ENCODE results near the gene RPS6KB2. TPM values are rescaled to one million over a fixed set of nuclear protein-coding genes. Genes with fewer than 3 reads are reported as not detected.
A peak's percentile ranks its signal among the peaks of the same experiment; 100 is the strongest.
"Not testable (repeated sequence)": the region's sequence is repeated elsewhere in the genome, so short reads cannot be mapped to it uniquely, and the experiment has no call there.

Gene RPS6KB2
- total RNA-seq, 2 experiments from 2014 or later: 53.4 to 57.2 TPM

DNA sequence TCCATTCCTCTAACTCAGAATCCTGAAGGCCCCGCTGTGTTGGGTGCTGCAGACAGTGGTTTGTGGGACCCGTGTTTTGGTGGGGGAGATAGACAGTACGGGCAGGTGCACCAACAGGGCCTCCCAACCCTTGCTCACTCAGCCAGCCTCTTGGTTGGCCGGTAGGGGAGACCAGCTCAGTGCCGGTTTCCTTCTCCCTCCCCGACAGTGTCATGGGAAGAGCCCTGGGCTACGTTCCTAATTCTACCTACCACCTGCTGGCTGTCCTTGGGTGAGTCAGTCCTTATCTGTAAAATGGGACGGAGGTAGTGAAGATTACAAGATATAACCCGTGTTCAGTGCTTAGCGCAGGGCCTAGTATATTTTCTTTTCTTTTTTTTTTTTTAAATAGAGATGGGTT, 34.9 kb downstream of the RPS6KB2 start:
- no peaks in the 10 kb centered on the region for H3K27me3 Mint-ChIP-seq
- H3K36me3 Mint-ChIP-seq (ENCODE audit: low read depth): peaks cover 9% of the 10 kb centered on the region
- POLR2A ChIA-PET: no interaction called here
- H3K9me3 Mint-ChIP-seq (ENCODE audit: low read depth): no peaks in the 10 kb centered on the region
- ATAC-seq (no peak), DNase-seq (no peak)
- peaks cover 26% of the 10 kb centered on the region for H3K4me1 Mint-ChIP-seq
- intact Hi-C loops (cut with DNase I, micrococcal nuclease): no loop called here
- H3K27ac Mint-ChIP-seq: no peak overlapping the region
- CTCF ChIA-PET: no interaction called here
- no peak overlapping the region for H3K4me3 Mint-ChIP-seq

GRCh38 chr11:67463680-67464410, 35.6 kb downstream of the RPS6KB2 start:
- ChIA-PET POLR2A (no interaction called here), CTCF (interaction anchor here (0.6 kb wide), 1 partner anchor 68 kb away, joined by 3 read pairs; no protein-coding TSS in a partner anchor)
- intact Hi-C loops (cut with DNase I, micrococcal nuclease): loop anchor here (1.0 to 2.0 kb wide), 9 partner anchors 18 to 111 kb away; partner anchors contain the start of genes AIP (in 1 of the 2), CDK2AP2 (in 1 of the 2), POLD4 (in 1 of the 2) and PPP1CA (in 1 of the 2)
- peaks cover 9% of the 10 kb centered on the region for H3K36me3 Mint-ChIP-seq (ENCODE audit: low read depth)
- peak overlapping the region; percentile 94 for H3K27ac Mint-ChIP-seq
- no peaks in the 10 kb centered on the region for H3K9me3 Mint-ChIP-seq (ENCODE audit: low read depth)
- peak overlapping the region; percentile 84 for H3K4me3 Mint-ChIP-seq
- H3K4me1 Mint-ChIP-seq: peaks cover 29% of the 10 kb centered on the region
- no peaks in the 10 kb centered on the region for H3K27me3 Mint-ChIP-seq
- DNase-seq (peak; percentile 37), ATAC-seq (no peak)

DNA sequence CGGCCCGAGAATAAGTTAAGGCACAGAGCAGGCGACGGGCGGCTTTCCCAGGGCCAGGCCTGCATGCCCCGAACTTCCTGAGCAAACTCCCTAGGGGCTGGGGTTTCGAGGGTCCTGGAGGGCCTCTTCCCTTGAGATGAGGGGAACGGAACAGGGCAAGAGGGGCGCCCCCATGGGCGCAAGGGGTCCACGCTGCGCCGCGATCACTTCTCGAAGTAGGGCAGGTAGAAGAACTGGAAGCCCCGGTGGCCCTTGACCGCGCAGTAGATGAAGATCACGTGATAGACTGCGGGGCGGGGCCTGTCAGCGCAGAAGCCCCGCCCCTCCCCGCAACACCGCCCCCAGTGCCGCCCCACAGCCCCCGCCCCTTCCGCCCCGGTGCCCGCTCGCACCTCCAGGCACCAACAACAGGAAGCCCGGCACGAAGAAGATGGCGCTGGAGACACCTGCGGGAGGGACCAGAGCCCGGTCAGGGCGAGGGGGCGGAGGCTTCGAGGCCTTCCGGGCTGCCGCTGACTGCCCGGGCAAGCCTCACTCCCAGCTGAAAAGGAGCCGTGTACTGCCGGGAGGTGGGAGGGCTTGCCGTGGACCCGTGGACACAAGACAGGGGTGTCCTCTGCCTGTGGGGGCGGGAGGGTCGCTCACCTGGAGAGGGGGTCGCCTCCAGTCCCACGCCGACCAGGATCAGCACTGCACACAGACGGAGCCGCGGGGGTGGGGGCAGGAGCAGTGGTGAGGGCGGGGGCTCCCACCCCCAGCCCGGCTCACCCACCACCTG, 36.3 kb downstream of the RPS6KB2 start:
- ATAC-seq (peak; percentile 84), DNase-seq (peak; percentile 97)
- intact Hi-C loops (cut with DNase I, micrococcal nuclease): loop anchor here (1.0 to 5.0 kb wide), 10 partner anchors 18 to 111 kb away; partner anchors contain the start of genes RPS6KB2 (in 2 of the 2), AIP (in 1 of the 2), CDK2AP2 (in 1 of the 2) and POLD4 (in 1 of the 2)
- peaks cover 9% of the 10 kb centered on the region for H3K36me3 Mint-ChIP-seq (ENCODE audit: low read depth)
- no peaks in the 10 kb centered on the region for H3K9me3 Mint-ChIP-seq (ENCODE audit: low read depth)
- ChIA-PET CTCF (interaction anchor here (0.6 to 1.2 kb wide), 5 partner anchors 9 to 43 kb away, joined by 3 to 5 read pairs (median 4); partner anchors contain the start of gene CDK2AP2), POLR2A (interaction anchor here (0.5 to 1.2 kb wide), 2 partner anchors 63 to 843 kb away, joined by 4 read pairs; partner anchors contain the start of gene PPP1CA)
- H3K4me1 Mint-ChIP-seq: peaks cover 29% of the 10 kb centered on the region
- H3K27me3 Mint-ChIP-seq: no peaks in the 10 kb centered on the region
- peak overlapping the region; percentile 94 for H3K27ac Mint-ChIP-seq
- H3K4me3 Mint-ChIP-seq: peak overlapping the region; percentile 84

DNA sequence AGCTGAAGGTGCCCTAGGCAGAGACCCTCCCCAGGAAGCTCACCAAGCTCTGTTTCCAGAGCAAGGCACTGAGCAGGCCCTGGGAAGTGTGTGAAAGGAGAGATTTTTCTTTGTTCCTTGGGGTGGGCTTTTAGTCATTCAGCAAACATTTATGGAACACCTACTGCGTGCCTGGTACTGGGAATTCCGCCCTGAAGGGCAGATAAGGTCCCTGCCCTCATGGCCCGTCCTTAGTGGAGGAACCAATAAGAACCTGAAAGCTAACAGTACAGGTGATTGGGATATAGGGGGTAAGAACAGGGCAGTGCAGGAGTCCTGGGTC, 36.9 kb downstream of the RPS6KB2 start:
- Mint-ChIP-seq H3K27ac (peak overlapping the region; percentile 94), H3K4me3 (peak overlapping the region; percentile 84), H3K27me3 (no peaks in the 10 kb centered on the region), H3K9me3 (ENCODE audit: low read depth) (no peaks in the 10 kb centered on the region), H3K36me3 (ENCODE audit: low read depth) (peaks cover 9% of the 10 kb centered on the region), H3K4me1 (peaks cover 26% of the 10 kb centered on the region)
- intact Hi-C loops (cut with DNase I, micrococcal nuclease): loop anchor here in 1 of 2 experiments (2.0 to 5.0 kb wide), 2 partner anchors 26 to 38 kb away; partner anchors contain the start of gene RPS6KB2
- DNase-seq (no peak), ATAC-seq (no peak)
- CTCF ChIA-PET: interaction anchor here (0.6 to 1.2 kb wide), 5 partner anchors 8 to 42 kb away, joined by 3 to 5 read pairs (median 4); partner anchors contain the start of gene CDK2AP2
- POLR2A ChIA-PET: interaction anchor here (0.5 to 1.2 kb wide), 2 partner anchors 63 to 843 kb away, joined by 4 read pairs; partner anchors contain the start of gene PPP1CA

DNA sequence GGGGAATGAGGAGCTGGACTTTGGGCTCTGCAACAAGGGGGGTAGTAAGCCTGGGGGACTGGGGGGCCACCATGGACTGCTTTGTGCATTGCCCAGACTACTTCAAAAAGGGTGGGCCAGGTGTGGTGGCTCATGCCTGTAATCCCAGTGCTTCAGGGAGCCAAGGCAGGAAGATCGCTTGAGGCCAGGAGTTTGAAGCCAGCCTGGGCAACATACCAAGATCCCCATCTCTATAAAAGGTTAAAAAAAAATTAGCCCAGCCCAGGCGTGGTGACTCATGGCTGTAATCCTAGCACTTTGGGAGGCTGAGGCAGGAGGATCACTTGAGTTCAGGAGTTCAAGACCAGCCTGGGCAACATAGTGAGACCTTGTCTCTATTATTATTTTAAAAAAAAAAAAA, 37.2 kb downstream of the RPS6KB2 start:
- POLR2A ChIA-PET: interaction anchor here (1.2 kb wide), 1 partner anchor 64 kb away, joined by 4 read pairs; the partner anchor contains the start of gene PPP1CA
- not testable (repeated sequence) for H3K36me3 Mint-ChIP-seq (ENCODE audit: low read depth)

DNA sequence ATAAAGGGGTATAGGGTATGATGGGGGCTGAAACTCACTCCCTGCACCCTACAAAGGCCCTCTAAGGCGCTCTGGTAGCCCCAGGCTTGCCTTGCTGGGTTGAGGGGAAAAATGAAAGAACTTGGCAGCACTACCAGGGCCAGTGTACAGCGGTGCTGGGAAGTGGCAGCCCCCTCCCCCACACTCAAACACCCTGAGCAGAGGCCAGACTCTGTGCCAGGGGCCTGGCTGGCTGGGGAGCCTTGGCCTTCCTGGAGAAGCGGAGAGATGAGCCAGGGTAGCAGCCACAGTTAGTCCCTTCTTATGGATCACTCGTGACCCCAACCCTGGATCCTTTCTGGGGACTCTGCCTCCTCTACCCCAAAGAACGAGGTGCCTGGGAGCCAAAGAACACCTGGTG, 38.1 kb downstream of the RPS6KB2 start:
- intact Hi-C loops (cut with DNase I, micrococcal nuclease): loop anchor here in 1 of 2 experiments (5.0 kb wide), 1 partner anchor 39 kb away; the partner anchor contains the start of gene RPS6KB2
- no peak for ATAC-seq

More for the DNA sequence above, 37.2 kb downstream of the RPS6KB2 start:
- H3K4me3 Mint-ChIP-seq: peak overlapping the region; percentile 84
- peak overlapping the region; percentile 94 for H3K27ac Mint-ChIP-seq
- not testable (repeated sequence) for ATAC-seq; H3K27me3 Mint-ChIP-seq; H3K9me3 Mint-ChIP-seq (ENCODE audit: low read depth)
- H3K4me1 Mint-ChIP-seq: peaks cover 24% of the 10 kb centered on the region
- CTCF ChIA-PET: interaction anchor here (0.6 to 1.2 kb wide), 4 partner anchors 8 to 42 kb away, joined by 3 to 5 read pairs (median 4); partner anchors contain the start of gene CDK2AP2
- intact Hi-C loops (cut with DNase I, micrococcal nuclease): loop anchor here in 1 of 2 experiments (2.0 to 5.0 kb wide), 2 partner anchors 27 to 38 kb away; partner anchors contain the start of gene RPS6KB2
- peak; percentile 24 for DNase-seq

GRCh38 chr11:67466962-67467771, 38.9 kb downstream of the RPS6KB2 start:
- Mint-ChIP-seq H3K4me1 (peaks cover 24% of the 10 kb centered on the region), H3K4me3 (peak overlapping the region; percentile 82), H3K27me3 (no peaks in the 10 kb centered on the region), H3K36me3 (ENCODE audit: low read depth) (peaks cover 9% of the 10 kb centered on the region), H3K9me3 (ENCODE audit: low read depth) (no peaks in the 10 kb centered on the region), H3K27ac (peak overlapping the region; percentile 78)
- ChIA-PET POLR2A (interaction anchor here (0.7 to 0.8 kb wide), 2 partner anchors 63 to 149 kb away, joined by 3 to 4 read pairs; partner anchors contain the start of gene TBC1D10C), CTCF (interaction anchor here (0.6 to 1.3 kb wide), 4 partner anchors 20 to 122 kb away, joined by 3 to 6 read pairs (median 3); no protein-coding TSS in a partner anchor)
- no peak for ATAC-seq
- intact Hi-C loops (cut with DNase I, micrococcal nuclease): loop anchor here in 1 of 2 experiments (5.0 kb wide), 1 partner anchor 40 kb away; the partner anchor contains the start of gene RPS6KB2
- no peak for DNase-seq

More for the DNA sequence above, 38.1 kb downstream of the RPS6KB2 start:
- DNase-seq: no peak
- H3K27ac Mint-ChIP-seq: peak overlapping the region; percentile 51
- ChIA-PET POLR2A (no interaction called here), CTCF (no interaction called here)
- no peak overlapping the region for H3K4me3 Mint-ChIP-seq
- peaks cover 24% of the 10 kb centered on the region for H3K4me1 Mint-ChIP-seq
- H3K9me3 Mint-ChIP-seq (ENCODE audit: low read depth): no peaks in the 10 kb centered on the region
- no peaks in the 10 kb centered on the region for H3K27me3 Mint-ChIP-seq
- peaks cover 9% of the 10 kb centered on the region for H3K36me3 Mint-ChIP-seq (ENCODE audit: low read depth)

- H3K4me1 Mint-ChIP-seq: peaks cover 24% of the 10 kb centered on the region
- H3K4me3 Mint-ChIP-seq: peak overlapping the region; percentile 82
- no peak for ATAC-seq
- peak overlapping the region; percentile 78 for H3K27ac Mint-ChIP-seq
- no peaks in the 10 kb centered on the region for H3K27me3 Mint-ChIP-seq
- intact Hi-C loops (cut with DNase I, micrococcal nuclease): loop anchor here in 1 of 2 experiments (2.0 to 5.0 kb wide), 2 partner anchors 21 to 41 kb away; partner anchors contain the start of gene RPS6KB2
- CTCF ChIA-PET: interaction anchor here (0.6 to 2.0 kb wide), 10 partner anchors 15 to 228 kb away, joined by 3 to 9 read pairs (median 4); partner anchors contain the start of gene AIP
- POLR2A ChIA-PET: interaction anchor here (0.7 to 1.0 kb wide), 3 partner anchors 17 to 150 kb away, joined by 3 to 4 read pairs (median 3); partner anchors contain the start of gene TBC1D10C
- peak; percentile 72 for DNase-seq
- H3K36me3 Mint-ChIP-seq (ENCODE audit: low read depth): peaks cover 9% of the 10 kb centered on the region
- H3K9me3 Mint-ChIP-seq (ENCODE audit: low read depth): no peaks in the 10 kb centered on the region
Observed at GRCh38 chr11:67468056-67468455, 39.8 kb downstream of the RPS6KB2 start.

DNA sequence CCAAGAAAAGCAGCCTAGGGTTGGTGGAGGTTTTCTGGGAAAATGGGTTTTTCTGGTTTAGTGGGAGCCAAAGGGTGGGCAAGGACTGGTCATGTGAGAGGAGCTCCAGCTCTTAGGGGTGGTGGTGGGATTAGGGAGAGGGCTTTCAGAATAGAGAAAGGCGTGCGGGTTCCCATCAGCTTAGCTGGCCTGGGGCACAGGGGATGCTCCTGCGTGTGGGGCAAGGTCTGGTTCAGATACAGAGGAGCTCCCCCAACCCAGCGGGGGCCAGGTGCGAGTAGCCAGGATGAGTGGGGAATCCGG, 40.1 kb downstream of the RPS6KB2 start:
- DNase-seq (peak; percentile 62), ATAC-seq (peak; percentile 4)
- Mint-ChIP-seq H3K4me1 (peaks cover 24% of the 10 kb centered on the region), H3K27ac (peak overlapping the region; percentile 78), H3K36me3 (ENCODE audit: low read depth) (peaks cover 9% of the 10 kb centered on the region), H3K4me3 (peak overlapping the region; percentile 82), H3K27me3 (no peaks in the 10 kb centered on the region), H3K9me3 (ENCODE audit: low read depth) (no peaks in the 10 kb centered on the region)
- POLR2A ChIA-PET: interaction anchor here (0.8 to 1.0 kb wide), 2 partner anchors 16 to 151 kb away, joined by 3 to 4 read pairs; no protein-coding TSS in a partner anchor
- intact Hi-C loops (cut with DNase I, micrococcal nuclease): loop anchor here in 1 of 2 experiments (2.0 to 5.0 kb wide), 2 partner anchors 22 to 41 kb away; partner anchors contain the start of gene RPS6KB2
- CTCF ChIA-PET: interaction anchor here (0.7 to 2.0 kb wide), 9 partner anchors 15 to 229 kb away, joined by 3 to 9 read pairs (median 4); partner anchors contain the start of gene AIP

Data from activated CD4-positive, alpha-beta T cell treated with anti-CD3 and anti-CD28 coated beads for 36 hours (primary cell).